GM19238 (cell line): ENCODE measurements around the gene CXCL6.

ENCODE experiments used
- DNase-seq: peaks from one replicate; pipeline ENCODE4 v3.0.0; 2011; ENCODE audit warnings: low spot score; ENCODE audit not compliant: insufficient read length

Gene CXCL6

GRCh38 chr4:73867783-73868182, 31.3 kb downstream of the CXCL6 start:
- no peak for DNase-seq

DNA sequence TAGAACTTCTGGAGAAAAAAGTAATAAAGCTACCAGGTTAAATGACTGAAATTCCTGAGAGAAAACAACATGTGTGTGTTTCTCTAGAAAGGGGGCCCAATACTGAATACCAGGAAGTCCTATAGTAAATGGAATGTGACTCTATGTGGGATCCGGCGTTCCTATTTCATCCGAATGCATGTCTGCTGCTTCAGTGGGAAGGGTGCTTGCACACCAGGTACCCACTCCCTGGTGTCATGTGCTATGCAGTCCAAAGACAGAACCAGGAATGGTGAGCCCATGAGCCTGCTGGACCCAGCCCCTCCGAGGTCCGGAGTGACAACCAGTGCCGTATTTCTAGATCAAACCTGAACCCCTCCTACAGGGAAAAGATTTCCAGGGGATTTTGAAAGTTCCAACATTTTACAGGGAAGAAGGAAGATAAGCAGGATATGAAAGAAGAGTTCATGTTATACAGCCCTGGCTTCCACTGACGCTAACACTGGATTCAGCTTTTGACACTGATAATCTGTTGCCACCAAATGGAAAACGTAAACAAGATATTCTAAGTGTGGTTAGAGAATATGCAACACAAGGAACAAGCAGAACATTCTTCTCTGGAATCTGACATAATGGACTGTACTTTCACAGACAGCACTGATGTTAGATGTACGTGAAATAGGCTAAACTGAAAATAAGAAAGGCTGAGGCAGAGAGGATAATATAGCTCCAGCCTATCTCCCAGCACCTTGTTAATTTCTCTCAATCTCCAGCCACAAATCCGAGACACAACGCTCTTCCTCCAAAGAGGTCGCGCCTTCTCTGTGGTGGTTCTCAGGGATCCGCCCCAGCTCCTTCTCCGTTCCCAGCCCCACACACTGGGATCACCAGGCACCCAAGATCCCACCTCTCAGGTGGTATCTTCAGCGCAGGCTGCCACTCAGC, 32.0 kb downstream of the CXCL6 start:
- no peak for DNase-seq

DNA sequence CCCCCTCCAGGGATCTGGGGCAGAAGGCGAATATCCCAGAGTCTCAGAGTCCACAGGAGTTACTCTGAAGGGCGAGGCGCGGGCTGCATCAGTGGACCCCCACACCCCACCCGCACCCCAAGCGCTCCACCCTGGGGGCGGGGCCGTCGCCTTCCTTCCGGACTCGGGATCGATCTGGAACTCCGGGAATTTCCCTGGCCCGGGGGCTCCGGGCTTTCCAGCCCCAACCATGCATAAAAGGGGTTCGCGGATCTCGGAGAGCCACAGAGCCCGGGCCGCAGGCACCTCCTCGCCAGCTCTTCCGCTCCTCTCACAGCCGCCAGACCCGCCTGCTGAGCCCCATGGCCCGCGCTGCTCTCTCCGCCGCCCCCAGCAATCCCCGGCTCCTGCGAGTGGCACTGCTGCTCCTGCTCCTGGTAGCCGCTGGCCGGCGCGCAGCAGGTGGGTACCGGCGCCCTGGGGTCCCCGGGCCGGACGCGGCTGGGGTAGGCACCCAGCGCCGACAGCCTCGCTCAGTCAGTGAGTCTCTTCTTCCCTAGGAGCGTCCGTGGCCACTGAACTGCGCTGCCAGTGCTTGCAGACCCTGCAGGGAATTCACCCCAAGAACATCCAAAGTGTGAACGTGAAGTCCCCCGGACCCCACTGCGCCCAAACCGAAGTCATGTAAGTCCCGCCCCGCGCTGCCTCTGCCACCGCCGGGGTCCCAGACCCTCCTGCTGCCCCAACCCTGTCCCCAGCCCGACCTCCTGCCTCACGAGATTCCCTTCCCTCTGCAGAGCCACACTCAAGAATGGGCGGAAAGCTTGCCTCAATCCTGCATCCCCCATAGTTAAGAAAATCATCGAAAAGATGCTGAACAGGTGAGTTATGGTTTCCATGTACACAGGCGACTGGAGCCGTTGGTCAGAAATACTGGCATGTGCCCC, 32.9 kb downstream of the CXCL6 start, which contains the start of gene CXCL1:
CXCL1 (plus strand) TSS at position 264 of the 926 bp plus-strand sequence; CDS start at position 342, 78 bp downstream.
- no peak for DNase-seq

DNA sequence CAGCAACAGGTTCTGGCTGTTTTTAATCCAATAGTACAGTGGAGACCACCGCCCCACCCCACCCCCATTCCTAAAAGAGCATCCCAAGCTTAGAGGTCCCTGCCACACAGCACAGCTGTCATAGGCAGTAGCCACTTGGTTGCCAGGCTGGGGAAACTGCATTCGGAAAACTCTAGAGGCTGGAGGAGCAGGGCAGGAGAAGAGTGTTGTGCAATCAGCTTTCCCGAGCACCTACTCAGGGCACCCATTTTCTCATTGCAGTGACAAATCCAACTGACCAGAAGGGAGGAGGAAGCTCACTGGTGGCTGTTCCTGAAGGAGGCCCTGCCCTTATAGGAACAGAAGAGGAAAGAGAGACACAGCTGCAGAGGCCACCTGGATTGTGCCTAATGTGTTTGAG, 33.8 kb downstream of the CXCL6 start:
- no peak for DNase-seq

DNA sequence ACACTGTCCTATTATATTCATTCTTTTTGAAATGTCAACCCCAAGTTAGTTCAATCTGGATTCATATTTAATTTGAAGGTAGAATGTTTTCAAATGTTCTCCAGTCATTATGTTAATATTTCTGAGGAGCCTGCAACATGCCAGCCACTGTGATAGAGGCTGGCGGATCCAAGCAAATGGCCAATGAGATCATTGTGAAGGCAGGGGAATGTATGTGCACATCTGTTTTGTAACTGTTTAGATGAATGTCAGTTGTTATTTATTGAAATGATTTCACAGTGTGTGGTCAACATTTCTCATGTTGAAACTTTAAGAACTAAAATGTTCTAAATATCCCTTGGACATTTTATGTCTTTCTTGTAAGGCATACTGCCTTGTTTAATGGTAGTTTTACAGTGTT, 34.3 kb downstream of the CXCL6 start:
- DNase-seq: no peak

- DNase-seq: no peak
Observed at GRCh38 chr4:73871511-73872310, 35.2 kb downstream of the CXCL6 start.

DNA sequence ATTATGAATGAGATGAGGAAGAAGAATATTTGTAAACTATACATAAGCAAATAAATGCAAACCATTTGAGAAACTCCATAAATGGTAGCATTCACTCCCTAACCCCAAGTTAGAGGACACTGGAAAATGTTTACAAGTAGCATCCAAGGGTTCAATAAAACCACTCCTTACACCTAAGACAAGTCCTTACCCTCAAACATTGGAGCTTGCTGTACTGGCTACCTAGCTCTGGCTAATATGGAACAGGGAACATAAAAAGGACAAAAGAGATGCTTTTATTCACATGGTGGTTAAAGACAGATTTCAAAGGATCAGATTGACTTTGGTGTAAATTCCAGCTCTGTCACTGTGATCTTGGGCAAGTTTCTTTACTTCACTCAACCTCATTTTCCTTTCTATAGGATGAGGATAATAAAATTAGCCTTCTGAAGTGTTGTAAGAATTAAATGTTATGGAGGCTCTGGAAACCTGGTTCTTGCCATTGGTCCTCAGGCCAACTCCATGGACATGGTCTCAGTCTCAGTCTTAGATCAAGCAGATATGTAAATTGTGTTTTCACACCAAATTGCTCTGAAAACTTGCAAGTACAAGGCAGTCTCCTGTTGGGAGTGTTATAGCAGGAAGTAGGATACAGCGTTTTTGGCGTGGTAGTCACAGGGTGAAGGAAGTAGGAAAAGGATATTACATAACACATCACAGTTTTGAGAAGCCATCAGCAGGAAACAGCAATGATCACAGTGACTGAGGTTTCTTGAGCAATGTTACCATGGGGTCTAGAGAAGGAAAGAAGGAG, 36.0 kb downstream of the CXCL6 start:
- DNase-seq: no peak

DNA sequence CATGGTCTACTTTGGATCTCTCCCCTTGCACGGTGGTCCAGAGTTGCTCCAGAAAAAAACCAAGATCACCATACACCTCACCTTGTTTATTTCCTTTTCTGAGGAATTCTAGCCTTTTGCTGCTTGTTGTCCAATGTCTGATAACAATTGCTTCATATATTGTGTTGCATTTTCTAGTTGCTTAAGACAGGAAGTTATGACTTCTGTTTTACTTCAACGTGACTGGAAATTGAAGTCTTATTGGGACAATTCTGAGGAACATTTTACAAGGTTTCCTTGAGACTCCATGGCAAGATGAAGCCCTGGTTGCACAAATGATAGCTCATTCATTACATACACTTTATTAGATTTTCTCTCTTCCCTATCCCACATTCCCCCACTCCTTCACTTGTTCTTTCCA, 37.9 kb downstream of the CXCL6 start:
- DNase-seq: no peak

GRCh38 chr4:73875401-73875800, 38.9 kb downstream of the CXCL6 start:
- DNase-seq: no peak

- no peak for DNase-seq
Observed at GRCh38 chr4:73883306-73883705, 46.8 kb downstream of the CXCL6 start.

- no peak for DNase-seq
Observed at GRCh38 chr4:73885574-73886267, 49.2 kb downstream of the CXCL6 start.
